GM12892 (cell line): ENCODE results near the gene TSPAN33.

Experiments
- POLR2A ChIP-seq: IDR thresholded peaks from 2 replicates; pipeline ENCODE4 v1.6.1; 2011; ENCODE audit warnings: low read depth, low read length, control low read depth
- POLR2AphosphoS5 ChIP-seq: IDR thresholded peaks from 2 replicates; pipeline ENCODE4 v1.6.1; 2011; ENCODE audit warnings: low read depth, low read length, control low read depth
- TAF1 ChIP-seq: IDR thresholded peaks from 2 replicates; pipeline ENCODE4 v1.6.1; 2011; ENCODE audit warnings: low read depth, mild to moderate bottlenecking, control low read depth, low read length, borderline replicate concordance

DNA sequence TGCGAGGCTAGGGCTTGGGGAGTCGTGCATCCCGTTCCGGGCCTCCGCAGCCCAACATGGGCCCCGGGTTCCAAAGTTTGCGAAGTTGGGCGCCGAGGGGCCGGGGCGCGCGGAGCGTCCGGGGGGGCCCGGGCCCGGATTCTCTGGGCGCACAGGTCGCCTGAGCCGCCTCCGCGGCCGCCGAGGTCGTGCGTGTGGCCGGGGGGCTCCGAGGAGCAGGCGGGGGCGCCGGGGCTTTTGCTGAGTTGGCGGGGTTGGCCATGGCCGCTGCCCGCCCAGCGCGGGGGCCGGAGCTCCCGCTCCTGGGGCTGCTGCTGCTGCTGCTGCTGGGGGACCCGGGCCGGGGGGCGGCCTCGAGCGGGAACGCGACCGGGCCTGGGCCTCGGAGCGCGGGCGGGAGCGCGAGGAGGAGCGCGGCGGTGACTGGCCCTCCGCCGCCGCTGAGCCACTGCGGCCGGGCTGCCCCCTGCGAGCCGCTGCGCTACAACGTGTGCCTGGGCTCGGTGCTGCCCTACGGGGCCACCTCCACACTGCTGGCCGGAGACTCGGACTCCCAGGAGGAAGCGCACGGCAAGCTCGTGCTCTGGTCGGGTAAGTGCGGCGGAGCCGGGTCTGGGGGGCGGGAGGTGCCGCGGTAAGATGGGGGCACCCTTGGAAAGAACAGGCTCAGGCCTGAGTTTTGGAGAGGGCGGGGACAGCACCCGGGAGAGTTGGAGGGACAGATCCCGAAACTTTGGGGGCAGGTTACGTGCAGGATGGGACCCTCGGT is 44.6 kb downstream of the TSPAN33 start:
- no peak for TF ChIP-seq POLR2A
- TF ChIP-seq TAF1: no peak
- TF ChIP-seq POLR2AphosphoS5: no peak
